Epithelial cell of prostate (primary cell): Measurements from ENCODE around the gene IGIP.
A peak's percentile ranks its signal among the peaks of the same experiment; 100 is the strongest.

ENCODE experiments used
- DNase-seq: peaks from one replicate; pipeline ENCODE4 v3.0.0-alpha.2; 2011; ENCODE audit warnings: low read depth, low spot score
- H3K27ac ChIP-seq: fragments of 450-650 bp; 2 replicates; pipeline ENCODE4 v1.5.1; 2017; ENCODE audit warnings: mild to moderate bottlenecking

The IGIP gene

GRCh38 chr5:140125637-140126036 lies at the start of gene IGIP:
Gene IGIP, plus strand, starts transcription at chr5:140125937. Its CDS starts 2,540 bp downstream, at chr5:140128477.
- DNase-seq: no peak
- no peak within 1 kb of the TSS for H3K27ac ChIP-seq

- no peak for DNase-seq
- H3K27ac ChIP-seq: no peak overlapping the region
These were observed 49.6 kb upstream of the IGIP start for GRCh38 chr5:140076142-140076541.

GRCh38 chr5:140076788-140077187 lies 48.9 kb upstream of the IGIP start:
- no peak overlapping the region for H3K27ac ChIP-seq
- DNase-seq: no peak

GRCh38 chr5:140083120-140083519 lies 42.6 kb upstream of the IGIP start:
- no peak for DNase-seq
- H3K27ac ChIP-seq: no peak overlapping the region

- H3K27ac ChIP-seq: no peak overlapping the region
- DNase-seq: no peak
These were observed 42.1 kb upstream of the IGIP start for GRCh38 chr5:140083650-140084049.

GRCh38 chr5:140084541-140084940 lies 41.2 kb upstream of the IGIP start:
- H3K27ac ChIP-seq: no peak overlapping the region
- no peak for DNase-seq

GRCh38 chr5:140090251-140090650 lies 35.5 kb upstream of the IGIP start:
- H3K27ac ChIP-seq: no peak overlapping the region
- no peak for DNase-seq

GRCh38 chr5:140093179-140093578 lies 32.6 kb upstream of the IGIP start:
- no peak for DNase-seq
- H3K27ac ChIP-seq: no peak overlapping the region

GRCh38 chr5:140093866-140094265 lies 31.9 kb upstream of the IGIP start:
- DNase-seq: no peak
- no peak overlapping the region for H3K27ac ChIP-seq

GRCh38 chr5:140094889-140095288 lies 30.8 kb upstream of the IGIP start:
- DNase-seq: no peak
- H3K27ac ChIP-seq: no peak overlapping the region

GRCh38 chr5:140101179-140101578 lies 24.6 kb upstream of the IGIP start:
- H3K27ac ChIP-seq: no peak overlapping the region
- DNase-seq: no peak

GRCh38 chr5:140103154-140103553 lies 22.6 kb upstream of the IGIP start:
- no peak overlapping the region for H3K27ac ChIP-seq
- DNase-seq: no peak

- no peak overlapping the region for H3K27ac ChIP-seq
- DNase-seq: no peak
These were observed 21.6 kb upstream of the IGIP start for GRCh38 chr5:140104100-140104499.

- DNase-seq: no peak
- H3K27ac ChIP-seq: no peak overlapping the region
These were observed 19.6 kb upstream of the IGIP start for GRCh38 chr5:140106101-140106500.

- no peak for DNase-seq
- peak overlapping the region; percentile 83 for H3K27ac ChIP-seq
These were observed 18.9 kb upstream of the IGIP start for GRCh38 chr5:140106805-140107311.

GRCh38 chr5:140107312-140108092 lies 18.2 kb upstream of the IGIP start:
- peak; percentile 66 for DNase-seq
- H3K27ac ChIP-seq: peak overlapping the region; percentile 83

- DNase-seq: no peak
- H3K27ac ChIP-seq: peak overlapping the region; percentile 83
These were observed 17.4 kb upstream of the IGIP start for GRCh38 chr5:140108093-140109017.

- no peak overlapping the region for H3K27ac ChIP-seq
- no peak for DNase-seq
These were observed 16.5 kb upstream of the IGIP start for GRCh38 chr5:140109018-140109758.

- no peak overlapping the region for H3K27ac ChIP-seq
- DNase-seq: no peak
These were observed 15.7 kb upstream of the IGIP start for GRCh38 chr5:140109759-140110645.

GRCh38 chr5:140110646-140110957 lies 15.1 kb upstream of the IGIP start:
- H3K27ac ChIP-seq: no peak overlapping the region
- no peak for DNase-seq
